SJSA1 (cell line): ENCODE results near the gene C4BPA. TPM values are rescaled to one million over a fixed set of nuclear protein-coding genes. Genes with fewer than 3 reads are reported as not detected.

ENCODE experiments used
- total RNA-seq: library from RNA; depleted of rRNA; stranded (reverse); fragments of >200 nt; shearing (Covaris generic); gene quantifications from 2 replicates; pipeline ENCODE4 v1.2.3, GENCODE V29; 2014; rRNA removed

C4BPA gene
- total RNA-seq, 1 experiment from 2014 or later: not detected

Other genes with a start within 250 kb of the C4BPA start
- gene IL20, start 238.6 kb upstream of the C4BPA start, total RNA-seq: 0.25 and 0.53 TPM in 2 replicates
- gene IL24, start 206.8 kb upstream of the C4BPA start, total RNA-seq: 1.5 and 3.5 TPM in 2 replicates
- 2.0 and 11.7 TPM in 2 replicates for gene FCMR, start 182.3 kb upstream of the C4BPA start, total RNA-seq
- gene PIGR, start 157.8 kb upstream of the C4BPA start, total RNA-seq: not detected in 2 replicates
- gene FCAMR, start 133.8 kb upstream of the C4BPA start, total RNA-seq: not detected in 2 replicates
- gene C1orf116, start 71.5 kb upstream of the C4BPA start, total RNA-seq: 0.03 TPM in 1 of 2 replicates, not detected in the other
- gene YOD1, start 53.0 kb upstream of the C4BPA start, total RNA-seq: 5.6 and 9.9 TPM in 2 replicates
- gene PFKFB2, start 51.0 kb upstream of the C4BPA start, total RNA-seq: 1.5 and 3.8 TPM in 2 replicates
- gene C4BPB, start 15.4 kb upstream of the C4BPA start, total RNA-seq: 0.28 and 1.8 TPM in 2 replicates
- gene CD55, start 217.4 kb downstream of the C4BPA start, total RNA-seq: 48.7 and 59.5 TPM in 2 replicates